GM19240 (cell line): Measurements from ENCODE around the gene MAOA.

ENCODE experiments used
- DNase-seq: peaks from one replicate; pipeline ENCODE4 v3.0.0; 2011; ENCODE audit warnings: low spot score; ENCODE audit not compliant: insufficient read length

Gene MAOA

GRCh38 chrX:43756076-43756475, 100.0 kb downstream of the MAOA start:
- DNase-seq = no peak

GRCh38 chrX:43758044-43758443, 101.9 kb downstream of the MAOA start:
- DNase-seq = no peak

GRCh38 chrX:43785930-43786591, 130.0 kb downstream of the MAOA start:
- no peak for DNase-seq
